ENCODE results near the gene SNAPC3.

Gene SNAPC3

GRCh38 chr9:15401266-15401665 is 21.4 kb upstream of the SNAPC3 start:
- TF ChIP-seq EP300 (IDR thresholded peaks at IDR 0.05; ENCODE audit: borderline replicate concordance) (no peak), CREB1 (IDR thresholded peaks at IDR 0.05; ENCODE audit: low read depth) (no peak), RAD21 (IDR thresholded peaks at IDR 0.05; ENCODE audit: low read depth) (no peak), TAF1 (IDR thresholded peaks at IDR 0.05; ENCODE audit: low read depth) (no peak), EGR1 (IDR thresholded peaks at IDR 0.05) (no peak), CEBPB (IDR thresholded peaks at IDR 0.05) (no peak), ZBTB7A (IDR thresholded peaks at IDR 0.05; ENCODE audit: low read depth) (no peak), USF1 (IDR thresholded peaks at IDR 0.05) (no peak), REST (IDR thresholded peaks at IDR 0.05; ENCODE audit: low read depth) (no peak), NFIC (IDR thresholded peaks at IDR 0.05) (no peak), MAX (IDR thresholded peaks at IDR 0.05) (no peak), FOXM1 (IDR thresholded peaks at IDR 0.05; ENCODE audit: borderline replicate concordance, low read depth) (no peak), YY1 (IDR thresholded peaks at IDR 0.05; ENCODE audit: low read depth) (no peak), TEAD4 (IDR thresholded peaks at IDR 0.05) (no peak), TCF12 (IDR thresholded peaks at IDR 0.05; ENCODE audit: low read depth) (no peak)

- TF ChIP-seq NFIC (IDR thresholded peaks at IDR 0.05) (no peak), YY1 (IDR thresholded peaks at IDR 0.05; ENCODE audit: low read depth) (no peak), TEAD4 (IDR thresholded peaks at IDR 0.05) (no peak), REST (IDR thresholded peaks at IDR 0.05; ENCODE audit: low read depth) (no peak), ZBTB7A (IDR thresholded peaks at IDR 0.05; ENCODE audit: low read depth) (no peak), FOXM1 (IDR thresholded peaks at IDR 0.05; ENCODE audit: borderline replicate concordance, low read depth) (no peak), EP300 (IDR thresholded peaks at IDR 0.05; ENCODE audit: borderline replicate concordance) (no peak), RAD21 (IDR thresholded peaks at IDR 0.05; ENCODE audit: low read depth) (no peak; the same call in 1 of the 2 replicates), EGR1 (IDR thresholded peaks at IDR 0.05) (no peak), MAX (IDR thresholded peaks at IDR 0.05) (no peak), USF1 (IDR thresholded peaks at IDR 0.05) (no peak)
Measured at GRCh38 chr9:15403155-15403554, 19.5 kb upstream of the SNAPC3 start.

- TF ChIP-seq EP300 (IDR thresholded peaks at IDR 0.05; ENCODE audit: borderline replicate concordance) (no peak), CREB1 (IDR thresholded peaks at IDR 0.05; ENCODE audit: low read depth) (no peak), MAX (IDR thresholded peaks at IDR 0.05) (no peak), TEAD4 (IDR thresholded peaks at IDR 0.05) (no peak), YY1 (IDR thresholded peaks at IDR 0.05; ENCODE audit: low read depth) (no peak), REST (IDR thresholded peaks at IDR 0.05; ENCODE audit: low read depth) (no peak), ZBTB7A (IDR thresholded peaks at IDR 0.05; ENCODE audit: low read depth) (no peak), USF1 (IDR thresholded peaks at IDR 0.05) (no peak), NFIC (IDR thresholded peaks at IDR 0.05) (no peak), RAD21 (IDR thresholded peaks at IDR 0.05; ENCODE audit: low read depth) (no peak), CEBPB (IDR thresholded peaks at IDR 0.05) (no peak), FOXM1 (IDR thresholded peaks at IDR 0.05; ENCODE audit: borderline replicate concordance, low read depth) (no peak), TCF12 (IDR thresholded peaks at IDR 0.05; ENCODE audit: low read depth) (no peak), TAF1 (IDR thresholded peaks at IDR 0.05; ENCODE audit: low read depth) (no peak), EGR1 (IDR thresholded peaks at IDR 0.05) (no peak)
Measured at GRCh38 chr9:15404171-15404570, 18.5 kb upstream of the SNAPC3 start.

- TF ChIP-seq USF1 (IDR thresholded peaks at IDR 0.05): no peak
- 0 out of 2 replicates have a peak, but pooled peaks have one; percentile 22 for TF ChIP-seq TEAD4 (IDR thresholded peaks at IDR 0.05)
- peak; percentile 92 for TF ChIP-seq RAD21 (IDR thresholded peaks at IDR 0.05; ENCODE audit: low read depth)
- no peak for TF ChIP-seq TAF1 (IDR thresholded peaks at IDR 0.05; ENCODE audit: low read depth)
Measured at GRCh38 chr9:15416880-15417279, 5.8 kb upstream of the SNAPC3 start.

Data from Ishikawa (cell line).